ENCODE data around the gene RNF150. TPM values are rescaled to one million over a fixed set of nuclear protein-coding genes. Genes with fewer than 3 reads are reported as not detected.

Gene RNF150
- total and polyA plus RNA-seq, 2 experiments from 2014 or later, result 4.2 to 9.2 TPM

- DNase-seq (ENCODE audit: low spot score), result no peak
- Histone ChIP-seq H3K27ac (no peak overlapping the region), H3K4me2 (no peak overlapping the region), H3K4me3 (no peak overlapping the region), H3K4me1 (ENCODE audit: insufficient read depth) (peaks cover under 1% of the 10 kb centered on the region), H3K36me3 (replicated peaks; ENCODE audit: insufficient read depth, low read depth) (no peaks in the 10 kb centered on the region), H2AFZ (no peak overlapping the region), H3K9me3 (ENCODE audit: low read depth) (no peaks in the 10 kb centered on the region), H4K20me1 (ENCODE audit: insufficient read depth, poor library complexity, severe bottlenecking) (no peaks in the 10 kb centered on the region), H3K27me3 (no peaks in the 10 kb centered on the region), H3K9me2 (replicated peaks; ENCODE audit: insufficient read depth) (no peaks in the 10 kb centered on the region), H3K79me2 (no peaks in the 10 kb centered on the region)
- no peak for TF ChIP-seq EZH2 (IDR thresholded peaks at IDR 0.05; ENCODE audit: borderline replicate concordance)
- TF ChIP-seq CTCF (IDR thresholded peaks at IDR 0.05; ENCODE audit: poor library complexity), result no peak
- TF ChIP-seq EZH2phosphoT487 (IDR thresholded peaks at IDR 0.05; ENCODE audit: low read depth, severe bottlenecking, unreplicated experiment), result no peak
- WGBS (ENCODE audit: low lambda C conversion rate, missing lambda C conversion rate), result 88% methylated on average over 1 of the region's 1 CpG
Observed at GRCh38 chr4:140871368-140871767, 261.9 kb downstream of the RNF150 start.

GRCh38 chr4:140870427-140870826 lies 262.8 kb downstream of the RNF150 start:
- Histone ChIP-seq H3K9me2 (replicated peaks; ENCODE audit: insufficient read depth) (no peaks in the 10 kb centered on the region), H3K27me3 (no peaks in the 10 kb centered on the region), H4K20me1 (ENCODE audit: insufficient read depth, poor library complexity, severe bottlenecking) (no peaks in the 10 kb centered on the region), H3K4me1 (ENCODE audit: insufficient read depth) (peaks cover 4% of the 10 kb centered on the region), H3K9me3 (ENCODE audit: low read depth) (no peaks in the 10 kb centered on the region), H3K27ac (no peak overlapping the region), H3K4me3 (no peak overlapping the region), H3K36me3 (replicated peaks; ENCODE audit: insufficient read depth, low read depth) (no peaks in the 10 kb centered on the region), H3K79me2 (no peaks in the 10 kb centered on the region), H3K4me2 (no peak overlapping the region), H2AFZ (no peak overlapping the region)
- WGBS (ENCODE audit: low lambda C conversion rate, missing lambda C conversion rate), result 47% methylated on average over 5 of the region's 5 CpGs
- DNase-seq (ENCODE audit: low spot score), result no peak
- TF ChIP-seq EZH2 (IDR thresholded peaks at IDR 0.05; ENCODE audit: borderline replicate concordance) (no peak), EZH2phosphoT487 (IDR thresholded peaks at IDR 0.05; ENCODE audit: low read depth, severe bottlenecking, unreplicated experiment) (no peak), CTCF (IDR thresholded peaks at IDR 0.05; ENCODE audit: poor library complexity) (no peak)

- Histone ChIP-seq H3K9me3 (ENCODE audit: low read depth) (no peaks in the 10 kb centered on the region), H3K4me1 (ENCODE audit: insufficient read depth) (peaks cover 4% of the 10 kb centered on the region), H3K79me2 (no peaks in the 10 kb centered on the region), H3K27me3 (no peaks in the 10 kb centered on the region), H3K36me3 (replicated peaks; ENCODE audit: insufficient read depth, low read depth) (no peaks in the 10 kb centered on the region), H3K27ac (no peak overlapping the region), H2AFZ (no peak overlapping the region), H4K20me1 (ENCODE audit: insufficient read depth, poor library complexity, severe bottlenecking) (no peaks in the 10 kb centered on the region), H3K4me3 (no peak overlapping the region), H3K9me2 (replicated peaks; ENCODE audit: insufficient read depth) (no peaks in the 10 kb centered on the region), H3K4me2 (no peak overlapping the region)
- 44% methylated on average over 1 of the region's 1 CpG for WGBS (ENCODE audit: low lambda C conversion rate, missing lambda C conversion rate)
- no peak for DNase-seq (ENCODE audit: low spot score)
- TF ChIP-seq EZH2phosphoT487 (IDR thresholded peaks at IDR 0.05; ENCODE audit: low read depth, severe bottlenecking, unreplicated experiment), result no peak
- TF ChIP-seq EZH2 (IDR thresholded peaks at IDR 0.05; ENCODE audit: borderline replicate concordance), result no peak
- no peak for TF ChIP-seq CTCF (IDR thresholded peaks at IDR 0.05; ENCODE audit: poor library complexity)
Observed at GRCh38 chr4:140869446-140869845, 263.8 kb downstream of the RNF150 start.

- 66% methylated on average over 3 of the region's 3 CpGs for WGBS (ENCODE audit: low lambda C conversion rate, missing lambda C conversion rate)
- H3K4me2 ChIP-seq, result no peak overlapping the region
- DNase-seq (ENCODE audit: low spot score), result no peak
- no peak overlapping the region for H3K4me3 ChIP-seq
- H3K36me3 ChIP-seq (replicated peaks; ENCODE audit: insufficient read depth, low read depth), result no peaks in the 10 kb centered on the region
- no peaks in the 10 kb centered on the region for H3K9me3 ChIP-seq (ENCODE audit: low read depth)
- no peaks in the 10 kb centered on the region for H3K9me2 ChIP-seq (replicated peaks; ENCODE audit: insufficient read depth)
- TF ChIP-seq CTCF (IDR thresholded peaks at IDR 0.05; ENCODE audit: poor library complexity), result no peak
- no peak for TF ChIP-seq EZH2 (IDR thresholded peaks at IDR 0.05; ENCODE audit: borderline replicate concordance)
- TF ChIP-seq EZH2phosphoT487 (IDR thresholded peaks at IDR 0.05; ENCODE audit: low read depth, severe bottlenecking, unreplicated experiment), result no peak
- no peaks in the 10 kb centered on the region for H3K79me2 ChIP-seq
- no peak overlapping the region for H2AFZ ChIP-seq
- peaks cover 4% of the 10 kb centered on the region for H3K27me3 ChIP-seq
- no peak overlapping the region for H3K27ac ChIP-seq
- peaks cover 4% of the 10 kb centered on the region for H3K4me1 ChIP-seq (ENCODE audit: insufficient read depth)
- no peaks in the 10 kb centered on the region for H4K20me1 ChIP-seq (ENCODE audit: insufficient read depth, poor library complexity, severe bottlenecking)
Observed at GRCh38 chr4:140867356-140867755, 265.9 kb downstream of the RNF150 start.
